H9 (cell line): ENCODE results near the gene GRIFIN. TPM values are rescaled to one million over a fixed set of nuclear protein-coding genes. Genes with fewer than 3 reads are reported as not detected.

Experiments used
- DNase-seq: peaks from one replicate; pipeline ENCODE4 v3.0.0-alpha.2; 2017
- H2AFZ ChIP-seq: one replicate; pipeline ENCODE4 v1.6.1; 2013; ENCODE audit warnings: mild to moderate bottlenecking, low read length, control low read depth, moderate library complexity
- H2AK5ac ChIP-seq: 2 replicates; pipeline ENCODE4 v1.6.1; 2013; ENCODE audit warnings: low read length, control low read depth, mixed read lengths; ENCODE audit not compliant: insufficient read length
- H2BK120ac ChIP-seq: one replicate; pipeline ENCODE4 v1.6.1; 2013; ENCODE audit warnings: low read depth, mild to moderate bottlenecking, low read length, control low read depth, inconsistent platforms; ENCODE audit not compliant: poor library complexity, severe bottlenecking
- H2BK12ac ChIP-seq: 2 replicates; pipeline ENCODE4 v1.6.1; 2013; ENCODE audit warnings: low read length, control low read depth, mixed read lengths, low read depth; ENCODE audit not compliant: insufficient read length
- H2BK15ac ChIP-seq: 2 replicates; pipeline ENCODE4 v1.6.1; 2013; ENCODE audit warnings: low read depth, low read length, control low read depth
- H2BK20ac ChIP-seq: one replicate; pipeline ENCODE4 v1.6.1; 2013; ENCODE audit warnings: low read depth, mild to moderate bottlenecking, low read length, control low read depth, inconsistent platforms; ENCODE audit not compliant: poor library complexity, severe bottlenecking
- H2BK5ac ChIP-seq: 2 replicates; pipeline ENCODE4 v1.6.1; 2013; ENCODE audit warnings: low read length, control low read depth, mixed read lengths; ENCODE audit not compliant: insufficient read length
- H3K14ac ChIP-seq: 2 replicates; pipeline ENCODE4 v1.6.1; 2013; ENCODE audit warnings: low read length, control low read depth; ENCODE audit not compliant: insufficient read depth
- H3K18ac ChIP-seq: 2 replicates; pipeline ENCODE4 v1.6.1; 2013; ENCODE audit warnings: low read depth, mild to moderate bottlenecking, mixed read lengths, low read length, control low read depth; ENCODE audit not compliant: insufficient read length
- H3K23ac ChIP-seq: 2 replicates; pipeline ENCODE4 v1.6.1; 2013; ENCODE audit warnings: low read length, control low read depth, mixed read lengths, low read depth; ENCODE audit not compliant: insufficient read length
- H3K23me2 ChIP-seq: 2 replicates; pipeline ENCODE4 v1.6.1; 2013; ENCODE audit warnings: low read depth, mild to moderate bottlenecking, mixed read lengths, low read length, control low read depth; ENCODE audit not compliant: insufficient read length, poor library complexity, severe bottlenecking
- H3K27ac ChIP-seq: 2 replicates; pipeline ENCODE4 v1.5.1; 2013; ENCODE audit warnings: low read length, control low read depth, mixed read lengths, low read depth; ENCODE audit not compliant: insufficient read length
- H3K27me3 ChIP-seq: 2 replicates; pipeline ENCODE4 v1.6.1; 2013; ENCODE audit warnings: low read length, control low read depth, inconsistent platforms; ENCODE audit not compliant: insufficient read depth
- H3K4ac ChIP-seq: 2 replicates; pipeline ENCODE4 v1.6.1; 2013; ENCODE audit warnings: low read depth, mild to moderate bottlenecking, control low read depth, inconsistent platforms, low read length, moderate library complexity
- H3K4me1 ChIP-seq: 2 replicates; pipeline ENCODE4 v1.6.1; 2013; ENCODE audit warnings: low read length, control low read depth, inconsistent platforms; ENCODE audit not compliant: insufficient read depth
- H3K4me2 ChIP-seq: 2 replicates; pipeline ENCODE4 v1.6.1; 2013; ENCODE audit warnings: low read length, control low read depth, mixed read lengths; ENCODE audit not compliant: insufficient read length, insufficient read depth
- H3K56ac ChIP-seq: 2 replicates; pipeline ENCODE4 v1.6.1; 2013; ENCODE audit warnings: low read depth, mild to moderate bottlenecking, mixed read lengths, low read length, control low read depth; ENCODE audit not compliant: insufficient read length
- H3K79me1 ChIP-seq: 2 replicates; pipeline ENCODE4 v1.6.1; 2013; ENCODE audit warnings: low read depth, mild to moderate bottlenecking, moderate library complexity, low read length, control low read depth, inconsistent platforms; ENCODE audit not compliant: insufficient read depth, poor library complexity, severe bottlenecking
- H3K79me2 ChIP-seq: 2 replicates; pipeline ENCODE4 v1.6.1; 2013; ENCODE audit warnings: low read length, control low read depth, inconsistent platforms; ENCODE audit not compliant: insufficient read depth
- H3K9ac ChIP-seq: 2 replicates; pipeline ENCODE4 v1.6.1; 2013; ENCODE audit warnings: low read length, control low read depth, mixed read lengths; ENCODE audit not compliant: insufficient read length; ENCODE audit errors: extremely low read depth
- H3K9me3 ChIP-seq: one replicate; pipeline ENCODE4 v1.6.1; 2013; ENCODE audit warnings: low read depth, low read length, inconsistent platforms; ENCODE audit not compliant: control insufficient read depth
- H3T11ph ChIP-seq: one replicate; pipeline ENCODE4 v1.6.1; 2013; ENCODE audit warnings: mild to moderate bottlenecking, low read length, control low read depth, inconsistent platforms
- H4K20me1 ChIP-seq: one replicate; pipeline ENCODE4 v1.6.1; 2013; ENCODE audit not compliant: control insufficient read depth, insufficient read length, insufficient read depth
- H4K5ac ChIP-seq: 2 replicates; pipeline ENCODE4 v1.6.1; 2013; ENCODE audit warnings: low read depth, mild to moderate bottlenecking, mixed read lengths, low read length, control low read depth; ENCODE audit not compliant: insufficient read length
- H4K8ac ChIP-seq: replicated peaks from 2 replicates; pipeline ENCODE4 v1.6.1; 2013; ENCODE audit warnings: low read length, control low read depth, mixed read lengths, low read depth; ENCODE audit not compliant: insufficient read length
- H4K91ac ChIP-seq: 2 replicates; pipeline ENCODE4 v1.6.1; 2013; ENCODE audit warnings: low read depth, mild to moderate bottlenecking, moderate library complexity, mixed read lengths, low read length, control low read depth; ENCODE audit not compliant: insufficient read length
- H3K27ac Mint-ChIP-seq, 3 experiments: 2 replicates in 2 of 3; 3 replicates in 1 of 3; pipeline ENCODE4 v1.8.0; 2020 to 2021; ENCODE audit warnings: mixed read lengths in 3 of 3, mild to moderate bottlenecking in 1 of 3, moderate library complexity in 1 of 3
- H3K27me3 Mint-ChIP-seq: 2 replicates; pipeline ENCODE4 v1.8.0; 2021; ENCODE audit warnings: low read depth, mild to moderate bottlenecking, moderate library complexity, mixed read lengths
- H3K36me3 Mint-ChIP-seq, 3 experiments: 2 replicates in 2 of 3; 3 replicates in 1 of 3; pipeline ENCODE4 v1.8.0; 2020 to 2021; ENCODE audit warnings: low read depth in 3 of 3, mixed read lengths in 3 of 3; ENCODE audit not compliant: insufficient read depth in 1 of 3
- H3K4me1 Mint-ChIP-seq, 2 experiments: 2 replicates each; pipeline ENCODE4 v1.8.0; 2020; ENCODE audit warnings: mixed read lengths in 2 of 2
- H3K4me3 Mint-ChIP-seq, 2 experiments: 2 replicates in 1 of 2; 3 replicates in 1 of 2; pipeline ENCODE4 v1.8.0; 2020 to 2021; ENCODE audit warnings: mild to moderate bottlenecking in 2 of 2, mixed read lengths in 2 of 2, moderate library complexity in 1 of 2
- H3K9me3 Mint-ChIP-seq, 2 experiments: 2 replicates in 1 of 2; 3 replicates in 1 of 2; pipeline ENCODE4 v1.8.0; 2020; ENCODE audit warnings: mild to moderate bottlenecking in 2 of 2, mixed read lengths in 2 of 2, moderate library complexity in 1 of 2
- WGBS: extraction: QIAGEN DNeasy Blood & Tissue Kit; methylation state at CpG from one replicate; pipeline ENCODE4 v1.1.7; 2013; ENCODE audit warnings: missing lambda C conversion rate, low lambda C conversion rate, mixed read lengths; ENCODE audit not compliant: insufficient read length; ENCODE audit errors: extremely low coverage; 5-methylcytosine and 5-hydroxymethylcytosine counted together
- total RNA-seq: library from RNA; stranded (reverse); gene quantifications from 2 replicates; pipeline ENCODE4 v1.2.1, GENCODE V29; 2021
- TF ChIP-seq, protein P1 (sequence below): fragments of 200-600 bp; sonication (generic); conservative IDR thresholded peaks from 3 replicates; pipeline ENCODE4 v1.8.0; 2021; ENCODE audit warnings: antibody characterized with exemption, mild to moderate bottlenecking

GRIFIN gene
- total RNA-seq, 1 experiment from 2014 or later, result not detected

DNA sequence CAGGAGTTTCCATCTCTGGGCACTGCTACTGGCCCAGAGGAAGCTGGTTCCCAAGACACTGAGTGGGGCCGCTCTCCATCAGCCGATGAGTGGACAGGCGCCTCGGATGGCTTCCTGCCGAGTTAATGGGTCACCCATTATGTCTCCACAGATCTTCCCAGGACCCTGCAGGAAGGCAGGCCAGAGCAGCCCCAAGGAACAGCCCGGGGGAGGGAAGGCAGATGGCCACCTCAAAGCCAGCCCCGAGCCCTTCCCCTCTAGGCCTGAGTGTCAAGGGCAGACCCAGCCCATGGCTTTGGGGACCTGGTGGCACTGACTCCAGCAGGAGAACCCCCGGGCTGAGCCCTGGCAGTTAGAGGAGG lies 40.0 kb upstream of the GRIFIN start:
- DNase-seq, result no peak
- H2BK120ac ChIP-seq, result no peak overlapping the region
- TF ChIP-seq, protein P1, sequence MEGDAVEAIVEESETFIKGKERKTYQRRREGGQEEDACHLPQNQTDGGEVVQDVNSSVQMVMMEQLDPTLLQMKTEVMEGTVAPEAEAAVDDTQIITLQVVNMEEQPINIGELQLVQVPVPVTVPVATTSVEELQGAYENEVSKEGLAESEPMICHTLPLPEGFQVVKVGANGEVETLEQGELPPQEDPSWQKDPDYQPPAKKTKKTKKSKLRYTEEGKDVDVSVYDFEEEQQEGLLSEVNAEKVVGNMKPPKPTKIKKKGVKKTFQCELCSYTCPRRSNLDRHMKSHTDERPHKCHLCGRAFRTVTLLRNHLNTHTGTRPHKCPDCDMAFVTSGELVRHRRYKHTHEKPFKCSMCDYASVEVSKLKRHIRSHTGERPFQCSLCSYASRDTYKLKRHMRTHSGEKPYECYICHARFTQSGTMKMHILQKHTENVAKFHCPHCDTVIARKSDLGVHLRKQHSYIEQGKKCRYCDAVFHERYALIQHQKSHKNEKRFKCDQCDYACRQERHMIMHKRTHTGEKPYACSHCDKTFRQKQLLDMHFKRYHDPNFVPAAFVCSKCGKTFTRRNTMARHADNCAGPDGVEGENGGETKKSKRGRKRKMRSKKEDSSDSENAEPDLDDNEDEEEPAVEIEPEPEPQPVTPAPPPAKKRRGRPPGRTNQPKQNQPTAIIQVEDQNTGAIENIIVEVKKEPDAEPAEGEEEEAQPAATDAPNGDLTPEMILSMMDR, result no peak
- no peak overlapping the region for H2BK12ac ChIP-seq
- H2BK20ac ChIP-seq, result no peak overlapping the region
- H3K18ac ChIP-seq, result no peak overlapping the region
- H3K27me3 ChIP-seq, result no peaks in the 10 kb centered on the region; the same call in 1 of the 2 replicates
- H3K4me1 ChIP-seq, result peaks cover 4% of the 10 kb centered on the region; the same call in 1 of the 2 replicates
- H4K91ac ChIP-seq, result no peak overlapping the region
- H3K23me2 ChIP-seq, result peaks cover 13% of the 10 kb centered on the region
- no CpG with 5 or more reads among the region's 8 CpGs for WGBS
- H4K8ac ChIP-seq, result no peak overlapping the region
- H3K14ac ChIP-seq, result no peak overlapping the region; the same call in 1 of the 2 replicates
- H3K23ac ChIP-seq, result no peak overlapping the region
- H2BK5ac ChIP-seq, result no peak overlapping the region
- no peaks in the 10 kb centered on the region for H3K79me2 ChIP-seq
- H3K9me3 ChIP-seq, result no peaks in the 10 kb centered on the region
- no peaks in the 10 kb centered on the region for H3K79me1 ChIP-seq
- no peak overlapping the region for H2AK5ac ChIP-seq
- no peak overlapping the region for H4K5ac ChIP-seq
- H3K4me2 ChIP-seq, result no peak overlapping the region
- H2AFZ ChIP-seq, result no peak overlapping the region
- Mint-ChIP-seq H3K4me3 (no peak overlapping the region), H3K9me3 (no peaks in the 10 kb centered on the region), H3K36me3 (no peaks in the 10 kb centered on the region), H3K27me3 (peaks cover 26% of the 10 kb centered on the region), H3K27ac (no peak overlapping the region), H3K4me1 (peaks cover 33 to 41% of the 10 kb centered on the region in 2 experiments)
- no peak overlapping the region for H3T11ph ChIP-seq
- no peak overlapping the region for H3K9ac ChIP-seq
- H4K20me1 ChIP-seq, result no peaks in the 10 kb centered on the region
- no peak overlapping the region for H3K27ac ChIP-seq
- H3K4ac ChIP-seq, result no peak overlapping the region
- no peak overlapping the region for H2BK15ac ChIP-seq
- no peak overlapping the region for H3K56ac ChIP-seq
